Peyer's patch (tissue), 4 donors: ENCODE measurements around the gene LDLRAP1.

Source experiments
- POLR2A ChIP-seq, 2 donors: fragments of 450-650 bp; IDR thresholded peaks; one replicate each; pipeline ENCODE4 v1.5.1; 2017; ENCODE audit warnings: antibody characterized with exemption in 2 of 2, mild to moderate bottlenecking in 2 of 2, moderate library complexity in 2 of 2
- TF ChIP-seq, protein P1 (sequence below), 6 experiments: fragments of 450-650 bp in 4 of 6; fragments of 200-600 bp in 2 of 6; sonication (generic) in 1 of 6; IDR thresholded peaks; one replicate each; pipeline ENCODE4 v1.5.1; 2017 to 2019; ENCODE audit warnings: antibody characterized with exemption in 6 of 6, mild to moderate bottlenecking in 3 of 6, moderate library complexity in 1 of 6

DNA sequence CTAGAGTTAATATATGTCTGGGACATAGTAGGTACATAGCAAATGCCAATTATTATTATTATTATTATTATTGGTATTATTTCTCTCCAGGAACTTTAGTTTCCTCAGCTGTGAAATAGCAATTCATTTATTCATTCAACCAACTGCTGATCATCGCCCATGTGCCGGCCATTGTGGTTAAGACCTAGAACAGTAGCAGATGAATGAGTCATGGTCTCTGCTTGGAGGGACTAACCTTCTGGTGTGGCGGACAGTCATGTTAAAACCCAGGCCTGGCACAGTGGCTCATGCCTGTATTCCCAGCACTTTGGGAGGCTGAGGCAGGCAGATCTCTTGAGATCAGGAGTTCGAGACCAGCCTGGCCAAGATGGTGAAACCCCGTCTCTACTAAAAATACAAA lies 23.8 kb upstream of the LDLRAP1 start:
- TF ChIP-seq, protein P1, sequence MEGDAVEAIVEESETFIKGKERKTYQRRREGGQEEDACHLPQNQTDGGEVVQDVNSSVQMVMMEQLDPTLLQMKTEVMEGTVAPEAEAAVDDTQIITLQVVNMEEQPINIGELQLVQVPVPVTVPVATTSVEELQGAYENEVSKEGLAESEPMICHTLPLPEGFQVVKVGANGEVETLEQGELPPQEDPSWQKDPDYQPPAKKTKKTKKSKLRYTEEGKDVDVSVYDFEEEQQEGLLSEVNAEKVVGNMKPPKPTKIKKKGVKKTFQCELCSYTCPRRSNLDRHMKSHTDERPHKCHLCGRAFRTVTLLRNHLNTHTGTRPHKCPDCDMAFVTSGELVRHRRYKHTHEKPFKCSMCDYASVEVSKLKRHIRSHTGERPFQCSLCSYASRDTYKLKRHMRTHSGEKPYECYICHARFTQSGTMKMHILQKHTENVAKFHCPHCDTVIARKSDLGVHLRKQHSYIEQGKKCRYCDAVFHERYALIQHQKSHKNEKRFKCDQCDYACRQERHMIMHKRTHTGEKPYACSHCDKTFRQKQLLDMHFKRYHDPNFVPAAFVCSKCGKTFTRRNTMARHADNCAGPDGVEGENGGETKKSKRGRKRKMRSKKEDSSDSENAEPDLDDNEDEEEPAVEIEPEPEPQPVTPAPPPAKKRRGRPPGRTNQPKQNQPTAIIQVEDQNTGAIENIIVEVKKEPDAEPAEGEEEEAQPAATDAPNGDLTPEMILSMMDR (IDR thresholded peaks at IDR 0.05) = no peak
- TF ChIP-seq POLR2A (IDR thresholded peaks at IDR 0.05) = no peak
